Glutamatergic neuron (in vitro differentiated cells): Measurements from ENCODE around the gene CADM1. TPM values are rescaled to one million over a fixed set of nuclear protein-coding genes. Genes with fewer than 3 reads are reported as not detected.
A peak's percentile ranks its signal among the peaks of the same experiment; 100 is the strongest.

Source experiments
- DNase-seq: peaks from one replicate; pipeline ENCODE4 v3.0.0; 2022
- H3K27ac Mint-ChIP-seq: one replicate; pipeline ENCODE4 v1.8.0; 2020; ENCODE audit warnings: mild to moderate bottlenecking, mixed read lengths, inconsistent platforms; ENCODE audit not compliant: unreplicated experiment
- H3K27me3 Mint-ChIP-seq: one replicate; pipeline ENCODE4 v1.8.0; 2020; ENCODE audit warnings: mild to moderate bottlenecking, moderate library complexity, mixed read lengths, inconsistent platforms; ENCODE audit not compliant: unreplicated experiment
- H3K36me3 Mint-ChIP-seq: one replicate; pipeline ENCODE4 v1.8.0; 2020; ENCODE audit warnings: mild to moderate bottlenecking, mixed read lengths, inconsistent platforms; ENCODE audit not compliant: unreplicated experiment
- H3K4me1 Mint-ChIP-seq: one replicate; pipeline ENCODE4 v1.8.0; 2020; ENCODE audit warnings: mild to moderate bottlenecking, low read depth, mixed read lengths, inconsistent platforms; ENCODE audit not compliant: unreplicated experiment
- H3K4me3 Mint-ChIP-seq: one replicate; pipeline ENCODE4 v1.8.0; 2020; ENCODE audit warnings: mild to moderate bottlenecking, mixed read lengths, inconsistent platforms; ENCODE audit not compliant: unreplicated experiment
- H3K9me3 Mint-ChIP-seq: one replicate; pipeline ENCODE4 v1.8.0; 2020; ENCODE audit warnings: mild to moderate bottlenecking, moderate library complexity, mixed read lengths, inconsistent platforms; ENCODE audit not compliant: unreplicated experiment
- total RNA-seq: library from RNA; stranded (reverse); fragmentation: NEBNext Ultra II Directional; extraction: Animal tissue kit (Norgen Biotek cat#: 25700); gene quantifications from one replicate; pipeline ENCODE4 v1.2.1, GENCODE V29; 2021; ENCODE audit not compliant: unreplicated experiment
- TF ChIP-seq, protein P1 (sequence below): fragments of 200-600 bp; sonication (generic); IDR thresholded peaks from one replicate; pipeline ENCODE4 v1.5.0; 2021; ENCODE audit not compliant: partially characterized antibody, unreplicated experiment

Gene CADM1
- total RNA-seq, 1 donor from 2014 or later = 1,339 TPM

DNA sequence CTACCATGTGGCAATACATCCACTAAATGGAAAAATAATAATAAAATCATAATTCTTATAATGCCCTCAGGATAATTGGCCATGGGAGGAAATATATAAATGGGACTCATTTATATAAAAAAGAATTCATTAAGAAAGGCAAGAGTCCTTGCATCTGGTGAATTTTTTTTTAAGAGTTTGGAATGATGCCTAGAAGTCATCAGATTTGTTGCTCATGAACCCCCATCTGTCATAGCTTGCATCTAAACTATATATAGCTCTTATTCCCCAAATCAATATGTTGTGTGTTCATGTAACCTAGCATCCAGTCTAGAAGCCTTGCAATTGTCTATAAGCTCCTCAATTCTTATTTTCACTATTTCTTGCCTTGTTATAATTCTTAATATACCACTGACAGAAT lies 75.9 kb downstream of the CADM1 start:
- peak overlapping the region; percentile 54 for H3K27ac Mint-ChIP-seq
- peaks cover 18% of the 10 kb centered on the region for H3K27me3 Mint-ChIP-seq
- peaks cover 65% of the 10 kb centered on the region for H3K4me1 Mint-ChIP-seq
- TF ChIP-seq, protein P1, sequence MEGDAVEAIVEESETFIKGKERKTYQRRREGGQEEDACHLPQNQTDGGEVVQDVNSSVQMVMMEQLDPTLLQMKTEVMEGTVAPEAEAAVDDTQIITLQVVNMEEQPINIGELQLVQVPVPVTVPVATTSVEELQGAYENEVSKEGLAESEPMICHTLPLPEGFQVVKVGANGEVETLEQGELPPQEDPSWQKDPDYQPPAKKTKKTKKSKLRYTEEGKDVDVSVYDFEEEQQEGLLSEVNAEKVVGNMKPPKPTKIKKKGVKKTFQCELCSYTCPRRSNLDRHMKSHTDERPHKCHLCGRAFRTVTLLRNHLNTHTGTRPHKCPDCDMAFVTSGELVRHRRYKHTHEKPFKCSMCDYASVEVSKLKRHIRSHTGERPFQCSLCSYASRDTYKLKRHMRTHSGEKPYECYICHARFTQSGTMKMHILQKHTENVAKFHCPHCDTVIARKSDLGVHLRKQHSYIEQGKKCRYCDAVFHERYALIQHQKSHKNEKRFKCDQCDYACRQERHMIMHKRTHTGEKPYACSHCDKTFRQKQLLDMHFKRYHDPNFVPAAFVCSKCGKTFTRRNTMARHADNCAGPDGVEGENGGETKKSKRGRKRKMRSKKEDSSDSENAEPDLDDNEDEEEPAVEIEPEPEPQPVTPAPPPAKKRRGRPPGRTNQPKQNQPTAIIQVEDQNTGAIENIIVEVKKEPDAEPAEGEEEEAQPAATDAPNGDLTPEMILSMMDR = no peak
- peaks cover 21% of the 10 kb centered on the region for H3K9me3 Mint-ChIP-seq
- H3K36me3 Mint-ChIP-seq = peaks cover 4% of the 10 kb centered on the region
- peak overlapping the region; percentile 58 for H3K4me3 Mint-ChIP-seq
- no peak for DNase-seq

DNA sequence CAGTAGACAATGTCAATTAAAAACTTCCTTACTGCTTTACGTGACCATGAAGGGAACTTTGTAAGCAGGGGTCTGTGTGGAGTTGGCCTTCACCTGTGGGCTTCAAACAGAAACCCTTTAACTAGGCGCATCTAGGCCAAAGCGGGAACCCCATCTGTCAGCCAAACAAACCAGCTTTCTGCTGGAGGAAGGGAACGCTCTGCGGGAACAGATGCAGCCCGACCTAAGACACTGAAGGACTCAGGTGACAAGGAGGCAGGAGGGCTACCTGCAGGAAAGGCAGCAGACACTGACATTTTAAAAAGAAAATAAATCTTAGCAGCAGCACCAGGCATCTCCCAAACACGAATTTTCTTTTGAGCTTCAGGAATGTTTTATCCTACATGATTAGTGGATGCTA lies 78.4 kb downstream of the CADM1 start:
- Mint-ChIP-seq H3K27ac (peak overlapping the region; percentile 57), H3K4me1 (peaks cover 72% of the 10 kb centered on the region)

DNA sequence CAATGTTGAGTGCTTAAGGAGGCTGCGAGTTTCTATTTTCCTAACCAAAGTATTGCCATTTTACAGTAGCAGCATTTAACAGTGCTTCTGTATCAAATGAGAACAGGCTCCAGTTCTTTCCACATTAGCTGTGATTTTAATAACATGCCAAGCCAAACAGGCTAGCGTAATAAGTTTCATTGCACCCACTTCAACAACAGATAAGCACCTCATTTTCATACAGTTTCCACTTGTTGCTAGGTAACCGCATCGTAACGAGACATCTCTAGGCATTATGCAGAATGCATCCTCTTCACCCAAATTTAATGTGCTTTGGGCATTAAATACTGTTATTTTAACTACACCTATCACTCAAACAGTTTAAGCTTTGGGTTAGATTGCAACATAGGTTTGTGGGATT lies 79.0 kb downstream of the CADM1 start:
- H3K27me3 Mint-ChIP-seq = peaks cover 21% of the 10 kb centered on the region
- TF ChIP-seq, protein P1 = no peak
- H3K36me3 Mint-ChIP-seq = no peaks in the 10 kb centered on the region
- H3K4me1 Mint-ChIP-seq = peaks cover 77% of the 10 kb centered on the region
- no peak for DNase-seq
- peaks cover 19% of the 10 kb centered on the region for H3K9me3 Mint-ChIP-seq
- no peak overlapping the region for H3K4me3 Mint-ChIP-seq
- H3K27ac Mint-ChIP-seq = peak overlapping the region; percentile 57

More for the DNA sequence above, 78.4 kb downstream of the CADM1 start:
- H3K36me3 Mint-ChIP-seq = no peaks in the 10 kb centered on the region
- TF ChIP-seq, protein P1 = no peak
- peaks cover 20% of the 10 kb centered on the region for H3K27me3 Mint-ChIP-seq
- DNase-seq = peak; percentile 24
- H3K9me3 Mint-ChIP-seq = peaks cover 17% of the 10 kb centered on the region
- no peak overlapping the region for H3K4me3 Mint-ChIP-seq

DNA sequence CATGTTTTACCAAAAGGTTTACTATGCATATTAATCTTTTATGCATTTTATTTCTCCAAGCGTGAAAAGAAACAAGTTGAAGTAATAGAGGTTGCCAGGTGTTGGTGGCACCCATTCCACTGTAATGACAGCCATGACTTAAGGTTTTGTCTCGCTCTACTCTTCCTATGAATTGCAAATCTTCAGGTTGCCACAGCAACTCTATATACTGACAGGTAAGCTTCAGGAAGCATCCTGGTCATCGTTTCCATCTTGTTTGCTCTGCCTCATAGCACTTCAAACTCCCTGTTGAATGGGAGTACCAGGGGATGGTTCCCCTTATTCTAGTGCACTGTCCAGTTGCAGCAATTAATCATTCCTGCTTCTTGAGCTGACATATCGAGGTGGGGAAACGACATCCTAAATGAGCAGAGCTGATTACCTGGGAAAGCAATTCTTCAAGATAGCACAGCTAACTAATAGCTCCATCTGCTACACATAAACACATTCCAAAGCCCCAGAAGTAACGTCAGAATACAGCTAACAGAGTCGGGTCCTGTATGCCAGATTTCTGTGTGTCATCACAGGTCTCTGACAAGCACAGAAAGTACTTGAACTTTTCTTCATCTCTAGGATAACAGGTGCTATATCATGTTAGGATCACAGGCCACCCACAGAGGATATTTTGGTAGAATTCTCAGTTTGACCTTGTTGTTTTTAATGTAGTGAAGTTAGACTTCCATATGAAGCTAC lies 80.3 kb downstream of the CADM1 start:
- H3K27me3 Mint-ChIP-seq = peaks cover 26% of the 10 kb centered on the region
- H3K36me3 Mint-ChIP-seq = no peaks in the 10 kb centered on the region
- H3K4me1 Mint-ChIP-seq = peaks cover 87% of the 10 kb centered on the region
- H3K4me3 Mint-ChIP-seq = peak overlapping the region; percentile 21
- TF ChIP-seq, protein P1 = no peak
- no peak overlapping the region for H3K27ac Mint-ChIP-seq
- peaks cover 25% of the 10 kb centered on the region for H3K9me3 Mint-ChIP-seq
- DNase-seq = no peak

DNA sequence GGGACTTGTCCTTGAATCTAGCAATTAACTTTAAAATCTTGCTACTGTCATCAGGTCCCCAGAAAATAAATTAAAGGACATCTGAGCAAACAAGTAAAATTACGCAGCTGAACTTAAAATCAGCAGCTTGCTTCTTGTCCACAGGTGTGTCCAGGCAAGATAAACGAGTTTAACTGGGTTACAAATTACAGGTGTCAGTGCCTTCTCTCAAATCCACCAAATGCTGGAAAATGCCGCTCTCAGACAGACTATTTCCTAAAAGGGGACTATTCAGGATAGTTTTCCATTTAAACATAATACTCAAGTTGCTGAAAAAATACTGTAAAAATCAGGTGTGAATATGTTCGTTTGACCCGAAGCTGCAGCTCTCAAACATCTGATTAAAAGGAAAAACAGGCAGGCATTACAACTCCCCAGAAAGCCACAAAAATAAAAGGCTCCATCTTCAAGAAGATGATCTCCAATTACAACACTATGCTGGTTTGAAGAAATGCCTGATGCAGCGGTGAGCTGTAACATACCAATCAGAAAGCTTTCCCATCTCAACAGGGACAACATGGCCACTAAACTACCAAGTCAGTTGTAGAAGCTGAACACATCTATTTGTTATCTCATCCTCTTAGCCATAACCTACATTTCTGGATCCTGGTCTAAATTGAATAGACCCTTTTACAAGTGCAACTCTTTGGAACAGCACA lies 82.1 kb downstream of the CADM1 start:
- Mint-ChIP-seq H3K27ac (no peak overlapping the region), H3K36me3 (no peaks in the 10 kb centered on the region), H3K9me3 (peaks cover 21% of the 10 kb centered on the region), H3K4me3 (no peak overlapping the region), H3K4me1 (peaks cover 82% of the 10 kb centered on the region), H3K27me3 (peaks cover 20% of the 10 kb centered on the region)
- DNase-seq = no peak
- TF ChIP-seq, protein P1 = no peak
